ENCODE results near the gene PAPOLA.

PAPOLA gene

GRCh38 chr14:96587823-96588385 is 85.7 kb downstream of the PAPOLA start:
- DNase-seq = no peak

- no peak for DNase-seq
Measured at GRCh38 chr14:96588410-96589257, 86.5 kb downstream of the PAPOLA start.

DNA sequence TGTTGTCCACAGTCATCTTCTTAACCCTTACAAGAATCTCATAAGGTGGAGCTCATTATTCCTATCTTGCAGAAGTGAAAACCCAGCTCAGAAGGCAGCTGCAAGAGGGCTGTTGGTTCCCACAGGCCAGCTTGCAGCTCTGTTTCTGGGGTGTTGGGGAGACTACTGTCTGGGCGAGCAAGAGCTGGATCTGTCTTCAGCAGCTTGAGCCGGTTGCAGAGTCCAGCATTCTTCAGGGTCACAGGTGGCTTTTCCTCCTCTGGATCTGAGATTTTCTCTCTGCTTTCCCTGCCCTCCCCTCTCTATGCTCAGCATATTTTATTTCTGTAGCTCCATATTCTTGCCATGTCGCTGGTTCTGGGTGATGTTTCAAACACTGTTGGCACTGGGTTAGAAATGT is 87.4 kb downstream of the PAPOLA start:
- no peak for DNase-seq

DNA sequence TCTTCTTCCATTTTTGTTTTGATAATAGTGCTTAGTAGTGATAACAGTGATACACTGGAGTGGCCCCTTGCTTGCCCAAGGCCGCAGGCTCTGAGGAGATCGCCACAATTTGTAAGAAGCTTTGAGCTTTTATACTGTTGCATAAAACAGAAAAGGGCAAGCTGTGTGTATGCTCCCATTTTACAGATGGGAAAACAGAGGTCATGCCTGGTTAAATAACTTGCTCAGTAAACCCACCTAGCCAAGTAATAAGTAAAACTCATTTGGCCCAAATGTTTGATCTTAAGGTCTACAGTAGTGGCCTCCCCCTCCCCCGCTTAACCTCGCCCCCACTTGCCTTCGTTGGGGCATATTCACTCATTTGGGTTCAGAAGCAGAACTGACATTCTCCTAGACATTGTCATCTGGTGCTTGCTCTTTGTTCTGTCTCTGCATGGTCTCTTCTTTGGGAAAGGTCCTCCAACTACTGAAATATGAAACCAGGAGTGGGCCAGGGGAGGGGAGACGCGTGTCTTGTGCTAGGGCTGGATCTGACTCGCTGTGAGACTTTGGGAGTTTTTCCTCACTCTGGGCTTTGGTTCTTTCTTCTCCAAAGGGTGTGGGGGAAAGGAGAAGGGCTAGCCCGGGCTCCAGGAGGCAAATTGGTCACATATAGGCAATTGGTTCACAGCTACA is 88.1 kb downstream of the PAPOLA start:
- DNase-seq = no peak

- peak; percentile 73 for DNase-seq
Measured at GRCh38 chr14:96592591-96593386, 90.6 kb downstream of the PAPOLA start.

GRCh38 chr14:96594961-96595360 is 92.8 kb downstream of the PAPOLA start:
- no peak for DNase-seq

DNA sequence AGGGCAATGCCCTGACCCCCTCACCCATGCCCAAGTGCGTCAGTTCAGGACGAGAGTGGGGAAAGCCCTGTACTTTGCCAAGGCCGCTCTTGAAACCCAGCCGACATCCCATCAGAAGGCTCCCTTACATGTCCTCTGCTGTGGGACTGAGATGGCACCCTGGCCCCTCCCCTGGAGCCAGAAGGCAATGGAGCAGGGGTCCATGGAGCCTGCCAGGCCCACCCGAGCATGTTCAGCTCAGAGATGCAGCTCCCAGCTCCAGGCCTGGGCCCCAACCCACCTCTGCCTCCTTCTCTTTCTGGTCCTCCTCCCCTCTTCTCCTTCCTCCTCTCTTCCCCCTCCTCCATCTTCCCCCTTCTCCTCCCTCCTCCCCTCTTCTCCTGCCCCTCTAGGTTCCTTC is 95.5 kb downstream of the PAPOLA start:
- no peak for DNase-seq

- DNase-seq = no peak
Measured at GRCh38 chr14:96598332-96598928, 96.2 kb downstream of the PAPOLA start.

DNA sequence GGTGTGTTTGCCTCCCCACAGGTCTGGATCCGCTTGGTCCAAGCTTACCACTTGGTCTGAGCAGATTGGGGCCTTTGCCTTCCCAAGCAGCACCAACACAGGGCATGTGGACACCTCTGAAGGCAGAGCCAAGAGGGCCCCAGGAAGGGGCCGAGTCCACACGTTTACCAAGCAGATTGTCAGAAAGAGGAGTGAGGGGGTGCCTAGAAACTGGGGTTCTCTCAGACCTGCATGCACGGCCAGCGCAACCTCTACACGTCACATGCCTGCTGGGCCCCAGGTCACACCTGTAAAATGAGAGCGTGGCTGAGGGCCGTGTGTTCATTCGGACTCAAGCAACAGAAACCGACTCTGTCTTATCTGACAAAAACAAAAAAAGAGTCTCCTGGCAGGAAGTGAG is 96.9 kb downstream of the PAPOLA start:
- DNase-seq = no peak

DNA sequence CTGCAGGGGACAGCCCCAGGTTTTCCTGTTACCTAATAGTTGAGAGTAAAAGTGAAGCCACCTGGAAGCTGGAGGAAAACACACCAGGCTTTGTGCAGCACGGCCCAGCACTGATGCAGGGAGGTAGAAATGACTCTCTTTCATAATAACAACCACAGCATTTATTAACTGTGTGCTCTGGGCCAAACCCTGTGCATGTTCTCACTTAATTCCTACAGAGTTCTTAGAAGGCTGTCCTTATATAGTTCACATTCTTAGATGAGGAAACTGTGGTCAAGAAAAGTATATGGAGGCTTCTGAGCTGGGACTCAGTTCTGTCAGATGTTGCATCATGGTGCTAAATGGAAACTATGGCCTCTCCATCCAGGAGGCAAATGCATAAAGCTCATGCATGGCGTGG is 100.0 kb downstream of the PAPOLA start:
- no peak for DNase-seq

GRCh38 chr14:96603350-96604255 is 101.4 kb downstream of the PAPOLA start:
- no peak for DNase-seq

GRCh38 chr14:96614481-96614881 is 112.3 kb downstream of the PAPOLA start:
- no peak for DNase-seq

DNA sequence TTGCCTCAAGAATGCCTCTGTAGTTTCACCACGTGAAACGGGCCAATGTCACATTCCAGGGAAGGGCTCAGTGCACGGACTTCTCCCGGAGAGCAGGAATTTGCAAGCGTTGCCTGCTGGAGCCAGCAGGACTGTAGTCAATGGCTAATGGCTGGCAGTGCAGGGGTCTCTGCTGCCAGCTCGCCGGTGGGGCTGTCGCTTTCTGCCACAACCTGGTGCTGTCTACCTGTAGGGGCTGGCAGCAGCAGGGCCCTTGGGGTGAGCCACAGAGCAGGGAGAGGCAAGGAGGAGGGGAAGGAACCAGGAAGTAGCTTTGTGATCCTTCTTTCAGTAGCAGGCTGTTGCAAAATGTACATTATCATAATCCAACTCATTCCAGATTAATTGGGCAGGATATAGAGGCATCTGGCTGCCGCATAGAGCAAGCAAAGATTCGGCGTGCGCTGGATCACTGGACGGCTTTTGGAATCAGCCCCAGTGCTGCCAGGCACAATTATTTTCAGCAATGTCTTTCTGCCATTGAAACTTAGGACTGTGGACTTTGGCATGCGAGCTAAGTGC is 114.1 kb downstream of the PAPOLA start:
- no peak for DNase-seq
